ENCODE data around the gene IFIT1B.

The IFIT1B gene

DNA sequence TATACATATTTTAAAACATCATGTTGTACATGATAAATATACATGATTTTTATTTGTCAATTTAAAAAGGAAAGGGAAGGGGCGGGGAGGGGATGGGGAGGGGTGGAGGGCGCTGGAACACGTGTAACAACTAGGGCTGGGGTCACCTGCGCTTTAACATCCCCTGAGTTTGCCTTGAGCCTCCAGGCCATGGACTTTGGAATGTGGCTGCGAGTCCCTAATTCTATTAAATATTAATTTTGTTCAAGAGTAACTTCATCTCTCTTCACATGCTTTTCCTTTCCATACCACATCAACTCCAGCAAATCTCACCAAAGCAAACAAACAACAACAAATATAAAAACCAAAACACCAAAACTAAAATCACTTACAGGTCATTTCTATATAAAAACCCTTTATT is 47.1 kb downstream of the IFIT1B start:
- peak overlapping the region; percentile 96 to 99 (median 97) for H3K27ac Mint-ChIP-seq
- no peaks in the 10 kb centered on the region for H3K27me3 Mint-ChIP-seq (ENCODE audit: low read depth)
- TF ChIP-seq, protein P1, sequence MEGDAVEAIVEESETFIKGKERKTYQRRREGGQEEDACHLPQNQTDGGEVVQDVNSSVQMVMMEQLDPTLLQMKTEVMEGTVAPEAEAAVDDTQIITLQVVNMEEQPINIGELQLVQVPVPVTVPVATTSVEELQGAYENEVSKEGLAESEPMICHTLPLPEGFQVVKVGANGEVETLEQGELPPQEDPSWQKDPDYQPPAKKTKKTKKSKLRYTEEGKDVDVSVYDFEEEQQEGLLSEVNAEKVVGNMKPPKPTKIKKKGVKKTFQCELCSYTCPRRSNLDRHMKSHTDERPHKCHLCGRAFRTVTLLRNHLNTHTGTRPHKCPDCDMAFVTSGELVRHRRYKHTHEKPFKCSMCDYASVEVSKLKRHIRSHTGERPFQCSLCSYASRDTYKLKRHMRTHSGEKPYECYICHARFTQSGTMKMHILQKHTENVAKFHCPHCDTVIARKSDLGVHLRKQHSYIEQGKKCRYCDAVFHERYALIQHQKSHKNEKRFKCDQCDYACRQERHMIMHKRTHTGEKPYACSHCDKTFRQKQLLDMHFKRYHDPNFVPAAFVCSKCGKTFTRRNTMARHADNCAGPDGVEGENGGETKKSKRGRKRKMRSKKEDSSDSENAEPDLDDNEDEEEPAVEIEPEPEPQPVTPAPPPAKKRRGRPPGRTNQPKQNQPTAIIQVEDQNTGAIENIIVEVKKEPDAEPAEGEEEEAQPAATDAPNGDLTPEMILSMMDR (IDR thresholded peaks at IDR 0.05; ENCODE audit: unreplicated experiment in 3 of 3): no peak
- H3K4me1 Mint-ChIP-seq: peaks cover 22% of the 10 kb centered on the region
- peak overlapping the region in 1 of 3 experiments; percentile 62 for H3K4me3 Mint-ChIP-seq
- no peaks in the 10 kb centered on the region for H3K9me3 Mint-ChIP-seq
- H3K36me3 Mint-ChIP-seq (ENCODE audit: low read depth): no peaks in the 10 kb centered on the region

GRCh38 chr10:89426230-89426868 is 48.5 kb downstream of the IFIT1B start:
- H3K27ac Mint-ChIP-seq: peak overlapping the region; percentile 96 to 99 (median 97)
- peaks cover 22% of the 10 kb centered on the region for H3K4me1 Mint-ChIP-seq
- no peak overlapping the region for H3K4me3 Mint-ChIP-seq
- TF ChIP-seq, protein P1 (IDR thresholded peaks at IDR 0.05; ENCODE audit: unreplicated experiment in 3 of 3): peak; percentile 79 to 85 (median 80)
- no peaks in the 10 kb centered on the region for H3K36me3 Mint-ChIP-seq (ENCODE audit: low read depth)
- H3K9me3 Mint-ChIP-seq: no peaks in the 10 kb centered on the region
- no peaks in the 10 kb centered on the region for H3K27me3 Mint-ChIP-seq (ENCODE audit: low read depth)

GRCh38 chr10:89427629-89428028 is 49.8 kb downstream of the IFIT1B start:
- Mint-ChIP-seq H3K4me3 (no peak overlapping the region), H3K9me3 (no peaks in the 10 kb centered on the region)

GRCh38 chr10:89428877-89429276 is 51.0 kb downstream of the IFIT1B start:
- H3K27ac Mint-ChIP-seq: no peak overlapping the region
- H3K4me1 Mint-ChIP-seq: peaks cover 28% of the 10 kb centered on the region

More at GRCh38 chr10:89427629-89428028, 49.8 kb downstream of the IFIT1B start:
- Mint-ChIP-seq H3K27me3 (ENCODE audit: low read depth) (no peaks in the 10 kb centered on the region), H3K4me1 (peaks cover 28% of the 10 kb centered on the region), H3K27ac (peak overlapping the region in 2 of 3 experiments; percentile 22 to 48), H3K36me3 (ENCODE audit: low read depth) (no peaks in the 10 kb centered on the region)
- TF ChIP-seq, protein P1 (IDR thresholded peaks at IDR 0.05; ENCODE audit: unreplicated experiment in 3 of 3): no peak

DNA sequence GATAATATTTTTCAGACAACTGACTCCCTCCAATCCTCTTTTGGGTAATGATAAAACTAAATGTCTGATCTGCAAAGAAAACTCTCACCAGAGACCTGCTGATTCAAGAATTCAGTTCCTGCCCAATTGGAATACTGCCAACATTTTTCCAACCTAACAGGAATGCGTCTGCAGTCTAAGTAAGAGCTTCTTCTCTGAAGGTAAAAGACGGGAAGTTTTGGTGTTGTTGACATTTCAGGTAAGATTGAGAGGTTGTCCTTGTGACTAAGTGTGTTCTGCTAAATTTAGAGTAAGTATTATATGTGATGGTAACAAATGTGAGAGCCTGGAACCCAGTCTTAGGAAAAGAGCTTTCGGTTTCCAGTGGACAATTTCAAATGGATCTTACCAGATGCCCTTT is 54.1 kb downstream of the IFIT1B start:
- peak overlapping the region; percentile 90 to 93 (median 92) for H3K27ac Mint-ChIP-seq
- H3K4me1 Mint-ChIP-seq: peaks cover 17% of the 10 kb centered on the region
- H3K27me3 Mint-ChIP-seq (ENCODE audit: low read depth): no peaks in the 10 kb centered on the region
- no peaks in the 10 kb centered on the region for H3K9me3 Mint-ChIP-seq
- no peak overlapping the region for H3K4me3 Mint-ChIP-seq
- TF ChIP-seq, protein P1 (IDR thresholded peaks at IDR 0.05; ENCODE audit: unreplicated experiment in 3 of 3): no peak
- no peaks in the 10 kb centered on the region for H3K36me3 Mint-ChIP-seq (ENCODE audit: low read depth)

More at GRCh38 chr10:89428877-89429276, 51.0 kb downstream of the IFIT1B start:
- Mint-ChIP-seq H3K36me3 (ENCODE audit: low read depth) (no peaks in the 10 kb centered on the region), H3K9me3 (no peaks in the 10 kb centered on the region), H3K4me3 (no peak overlapping the region), H3K27me3 (ENCODE audit: low read depth) (no peaks in the 10 kb centered on the region)
- TF ChIP-seq, protein P1 (IDR thresholded peaks at IDR 0.05; ENCODE audit: unreplicated experiment in 3 of 3): no peak

Measured in nephron (organoid).